Measurements from ENCODE around the gene KIFAP3.

DNA sequence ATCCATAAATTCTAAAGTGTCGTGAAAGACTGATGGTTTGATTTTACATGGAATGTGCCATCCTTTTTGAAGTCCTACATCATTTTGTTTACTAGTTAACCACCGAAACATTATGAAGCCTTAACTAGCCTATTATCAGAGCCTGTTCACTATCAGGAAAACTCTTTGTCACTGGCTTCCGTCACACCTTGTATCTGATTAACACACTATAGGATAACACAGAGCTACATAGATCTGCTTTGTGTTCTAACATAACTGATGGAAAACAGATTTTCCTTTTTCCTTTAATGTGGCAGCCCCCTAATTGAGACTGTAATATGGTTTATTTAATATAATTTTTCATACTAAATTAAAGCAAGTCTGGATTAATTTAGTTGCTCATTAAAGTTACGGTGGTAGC is 106.3 kb downstream of the KIFAP3 start:
- TF ChIP-seq, protein P1, sequence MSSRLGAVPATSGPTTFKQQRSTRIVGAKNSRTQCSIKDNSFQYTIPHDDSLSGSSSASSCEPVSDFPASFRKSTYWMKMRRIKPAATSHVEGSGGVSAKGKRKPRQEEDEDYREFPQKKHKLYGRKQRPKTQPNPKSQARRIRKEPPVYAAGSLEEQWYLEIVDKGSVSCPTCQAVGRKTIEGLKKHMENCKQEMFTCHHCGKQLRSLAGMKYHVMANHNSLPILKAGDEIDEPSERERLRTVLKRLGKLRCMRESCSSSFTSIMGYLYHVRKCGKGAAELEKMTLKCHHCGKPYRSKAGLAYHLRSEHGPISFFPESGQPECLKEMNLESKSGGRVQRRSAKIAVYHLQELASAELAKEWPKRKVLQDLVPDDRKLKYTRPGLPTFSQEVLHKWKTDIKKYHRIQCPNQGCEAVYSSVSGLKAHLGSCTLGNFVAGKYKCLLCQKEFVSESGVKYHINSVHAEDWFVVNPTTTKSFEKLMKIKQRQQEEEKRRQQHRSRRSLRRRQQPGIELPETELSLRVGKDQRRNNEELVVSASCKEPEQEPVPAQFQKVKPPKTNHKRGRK (CRISPR knock-in tag; IDR thresholded peaks at IDR 0.05; ENCODE audit: borderline replicate concordance) = no peak
- TF ChIP-seq, protein P2, sequence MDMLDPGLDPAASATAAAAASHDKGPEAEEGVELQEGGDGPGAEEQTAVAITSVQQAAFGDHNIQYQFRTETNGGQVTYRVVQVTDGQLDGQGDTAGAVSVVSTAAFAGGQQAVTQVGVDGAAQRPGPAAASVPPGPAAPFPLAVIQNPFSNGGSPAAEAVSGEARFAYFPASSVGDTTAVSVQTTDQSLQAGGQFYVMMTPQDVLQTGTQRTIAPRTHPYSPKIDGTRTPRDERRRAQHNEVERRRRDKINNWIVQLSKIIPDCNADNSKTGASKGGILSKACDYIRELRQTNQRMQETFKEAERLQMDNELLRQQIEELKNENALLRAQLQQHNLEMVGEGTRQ (CRISPR knock-in tag; IDR thresholded peaks at IDR 0.05) = no peak
- no peak for TF ChIP-seq CREB1 (CRISPR knock-in tag; IDR thresholded peaks at IDR 0.05)
- TF ChIP-seq NFE2L1 (CRISPR knock-in tag; IDR thresholded peaks at IDR 0.05) = no peak
- no peak for TF ChIP-seq GRHL2 (CRISPR knock-in tag; IDR thresholded peaks at IDR 0.05; ENCODE audit: insufficient replicate concordance, severe bottlenecking)
- TF ChIP-seq, protein P3, sequence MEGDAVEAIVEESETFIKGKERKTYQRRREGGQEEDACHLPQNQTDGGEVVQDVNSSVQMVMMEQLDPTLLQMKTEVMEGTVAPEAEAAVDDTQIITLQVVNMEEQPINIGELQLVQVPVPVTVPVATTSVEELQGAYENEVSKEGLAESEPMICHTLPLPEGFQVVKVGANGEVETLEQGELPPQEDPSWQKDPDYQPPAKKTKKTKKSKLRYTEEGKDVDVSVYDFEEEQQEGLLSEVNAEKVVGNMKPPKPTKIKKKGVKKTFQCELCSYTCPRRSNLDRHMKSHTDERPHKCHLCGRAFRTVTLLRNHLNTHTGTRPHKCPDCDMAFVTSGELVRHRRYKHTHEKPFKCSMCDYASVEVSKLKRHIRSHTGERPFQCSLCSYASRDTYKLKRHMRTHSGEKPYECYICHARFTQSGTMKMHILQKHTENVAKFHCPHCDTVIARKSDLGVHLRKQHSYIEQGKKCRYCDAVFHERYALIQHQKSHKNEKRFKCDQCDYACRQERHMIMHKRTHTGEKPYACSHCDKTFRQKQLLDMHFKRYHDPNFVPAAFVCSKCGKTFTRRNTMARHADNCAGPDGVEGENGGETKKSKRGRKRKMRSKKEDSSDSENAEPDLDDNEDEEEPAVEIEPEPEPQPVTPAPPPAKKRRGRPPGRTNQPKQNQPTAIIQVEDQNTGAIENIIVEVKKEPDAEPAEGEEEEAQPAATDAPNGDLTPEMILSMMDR (IDR thresholded peaks at IDR 0.05) = no peak

Data from WTC11 (cell line).